Kidney glomerular epithelial cell (primary cell): ENCODE results near the gene PTPRN2.

ENCODE experiments used
- DNase-seq: peaks from one replicate; lab custom pipeline; 2025; lab: John Stamatoyannopoulos, UW

The PTPRN2 gene

GRCh38 chr7:157757776-157758467 is 829.7 kb downstream of the PTPRN2 start:
- DNase-seq = no peak

GRCh38 chr7:157757211-157757610 is 830.4 kb downstream of the PTPRN2 start:
- DNase-seq = no peak

GRCh38 chr7:157755741-157756140 is 831.9 kb downstream of the PTPRN2 start:
- DNase-seq = no peak

DNA sequence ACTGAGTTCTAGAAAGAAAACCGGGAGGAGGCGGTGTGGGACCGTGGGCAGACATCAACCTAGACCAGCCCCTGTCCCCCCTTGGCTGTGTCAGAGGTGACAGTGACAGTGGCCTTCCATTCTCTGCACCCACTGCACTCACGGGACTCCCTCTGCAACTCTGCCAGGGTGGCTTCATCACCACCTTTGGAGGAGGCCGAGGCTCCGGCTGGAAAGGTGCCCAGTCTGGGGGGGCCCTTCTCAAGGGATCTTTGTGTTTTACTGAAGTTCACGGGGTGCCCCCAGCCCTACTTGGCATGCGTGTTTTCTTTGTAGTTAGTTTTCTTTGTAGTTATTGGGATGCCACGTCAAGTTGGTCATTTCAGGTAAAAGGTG is 833.2 kb downstream of the PTPRN2 start:
- DNase-seq = no peak

- DNase-seq = no peak
Observed at GRCh38 chr7:157753713-157754415, 833.8 kb downstream of the PTPRN2 start.

- no peak for DNase-seq
Observed at GRCh38 chr7:157752832-157753291, 834.8 kb downstream of the PTPRN2 start.

DNA sequence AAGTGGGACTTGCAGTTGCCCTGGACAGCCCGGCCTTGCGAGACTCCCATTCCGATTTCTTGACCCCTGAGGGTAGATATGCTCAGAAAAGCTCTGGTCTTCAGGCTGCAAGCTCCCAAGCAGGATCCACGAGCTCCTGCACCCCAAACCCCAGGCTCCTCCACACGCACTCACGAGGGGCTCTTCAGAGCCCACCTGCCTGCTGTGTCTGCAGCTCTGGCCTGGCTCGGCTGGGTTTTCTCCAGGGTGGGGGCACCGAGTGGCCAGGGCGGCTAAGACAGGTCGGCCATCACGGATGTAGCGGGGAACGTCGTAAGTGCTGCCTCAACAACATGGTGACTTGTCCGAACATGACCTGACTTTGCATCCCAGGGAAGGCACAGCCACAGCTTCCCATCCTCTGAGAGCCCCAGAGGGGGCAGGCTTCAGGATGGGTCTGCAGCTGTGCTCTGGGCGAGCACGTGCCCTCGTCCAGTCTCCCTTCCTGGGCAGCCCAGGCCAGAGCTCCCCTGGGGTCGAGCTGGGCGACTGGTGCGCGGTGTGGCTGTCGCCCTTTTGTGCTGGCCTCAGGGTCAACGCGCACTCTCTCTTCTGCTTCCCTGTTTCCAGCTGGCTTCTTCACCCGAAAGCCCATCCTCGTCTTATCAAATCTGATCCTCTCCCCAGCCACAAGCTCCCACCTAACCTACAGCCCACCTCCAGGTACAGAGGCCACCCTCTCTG is 835.5 kb downstream of the PTPRN2 start:
- no peak for DNase-seq

- DNase-seq = no peak
Observed at GRCh38 chr7:157751406-157751805, 836.2 kb downstream of the PTPRN2 start.

DNA sequence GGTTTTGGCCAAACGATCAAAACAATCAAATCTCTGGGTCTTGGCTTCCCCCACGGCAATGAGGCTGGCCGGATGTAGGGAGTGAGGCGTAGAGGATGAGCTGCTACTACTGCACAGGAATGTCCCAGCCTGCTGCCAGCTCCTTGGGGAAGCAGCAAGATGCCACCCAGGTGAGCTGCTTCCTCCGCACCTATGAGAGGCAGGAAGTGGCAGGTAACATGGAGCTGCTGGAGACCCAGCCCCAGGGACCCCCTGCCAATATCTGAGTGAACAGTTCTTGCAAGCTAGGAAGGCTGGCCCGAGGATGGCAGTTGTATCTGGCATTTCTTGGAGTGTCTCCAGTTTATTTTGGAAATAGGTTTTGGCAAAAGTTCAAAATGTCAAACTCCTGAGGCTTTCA is 837.3 kb downstream of the PTPRN2 start:
- no peak for DNase-seq

DNA sequence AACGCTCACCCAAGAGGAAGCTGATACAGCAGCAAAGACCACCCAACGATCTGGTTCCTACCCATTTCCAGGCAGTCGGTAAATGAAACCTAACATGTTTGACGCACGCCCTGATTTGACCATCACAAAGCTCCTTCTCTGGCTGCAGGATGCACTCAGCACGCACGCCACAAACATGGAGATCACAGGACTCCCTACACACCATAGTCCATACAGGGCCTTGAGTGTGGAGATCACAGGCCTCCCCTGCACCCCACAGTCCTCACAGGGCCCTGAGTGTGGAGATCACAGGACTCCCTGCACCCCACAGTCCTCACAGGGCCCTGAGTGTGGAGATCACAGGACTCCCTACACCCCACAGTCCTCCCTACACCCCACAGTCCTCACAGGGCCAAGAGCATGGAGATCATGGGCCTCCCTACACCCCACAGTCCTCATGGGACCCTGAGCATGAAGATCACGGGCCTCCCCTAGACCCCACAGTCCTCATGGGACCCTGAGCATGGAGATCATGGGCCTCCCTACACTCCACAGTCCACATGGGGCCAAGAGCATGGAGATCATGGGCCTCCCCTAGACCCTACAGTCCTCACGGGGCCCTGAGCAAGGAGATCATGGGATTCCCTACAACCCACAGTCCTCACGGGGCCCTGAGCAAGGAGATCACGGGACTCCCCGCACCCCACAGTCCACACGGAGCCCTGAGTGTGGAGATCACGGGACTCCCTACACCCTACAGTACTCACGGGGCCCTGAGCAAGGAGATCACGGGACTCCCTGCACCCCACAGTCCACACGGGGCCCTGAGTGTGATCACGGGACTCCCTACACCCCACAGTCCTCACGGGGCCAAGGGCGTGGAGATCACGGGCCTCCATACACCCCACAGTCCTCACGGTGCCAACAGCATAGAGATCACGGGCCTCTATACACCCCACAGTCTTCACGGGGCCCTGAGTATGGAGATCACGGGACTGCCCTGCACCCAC is 841.6 kb downstream of the PTPRN2 start:
- DNase-seq = no peak

GRCh38 chr7:157744786-157745601 is 842.6 kb downstream of the PTPRN2 start:
- DNase-seq = no peak

GRCh38 chr7:157743781-157744525 is 843.7 kb downstream of the PTPRN2 start:
- no peak for DNase-seq

DNA sequence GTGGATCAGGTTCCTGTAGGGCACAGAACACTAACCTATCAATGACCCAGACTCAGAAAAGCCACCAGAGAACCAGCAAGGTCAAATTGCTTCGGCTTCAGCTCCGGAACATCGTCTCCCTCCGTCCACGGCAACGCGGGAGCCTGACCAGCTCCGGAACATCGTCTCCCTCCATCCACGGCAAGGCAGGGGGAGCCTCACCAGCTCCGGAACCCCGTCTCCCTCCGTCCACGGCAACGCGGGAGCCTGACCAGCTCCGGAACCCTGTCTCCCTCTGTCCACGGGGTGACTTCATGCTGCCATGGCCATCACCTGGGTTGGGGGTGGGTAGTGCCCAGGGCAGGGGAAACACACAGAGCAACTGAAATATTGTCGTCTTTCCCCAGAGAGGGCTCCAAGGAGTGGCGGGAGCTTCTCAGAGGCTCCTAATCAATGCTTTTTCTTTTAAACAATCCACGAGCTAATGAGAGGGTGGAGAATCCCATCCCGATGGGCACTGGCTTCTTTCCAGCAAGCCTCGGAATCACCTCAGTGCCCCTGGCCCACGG is 847.3 kb downstream of the PTPRN2 start:
- no peak for DNase-seq

DNA sequence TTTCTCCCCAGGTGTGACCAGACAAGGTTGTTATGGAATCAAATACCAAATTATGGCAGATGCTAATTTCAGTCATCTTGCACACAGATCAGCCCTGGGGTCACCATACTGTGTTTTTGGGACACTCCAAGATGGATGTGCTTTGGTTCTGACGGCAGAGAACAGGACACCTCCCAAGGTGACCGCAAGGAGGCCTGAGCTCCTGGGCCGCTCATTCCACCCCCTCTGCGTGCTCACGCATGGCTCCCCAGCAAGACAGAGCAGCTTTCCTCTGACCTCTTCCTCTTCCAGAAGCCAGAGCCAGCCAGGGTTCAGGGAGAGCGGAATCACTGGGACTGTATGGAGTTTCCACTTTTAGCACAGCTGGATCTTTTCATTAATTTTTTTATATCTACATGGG is 848.0 kb downstream of the PTPRN2 start:
- no peak for DNase-seq

DNA sequence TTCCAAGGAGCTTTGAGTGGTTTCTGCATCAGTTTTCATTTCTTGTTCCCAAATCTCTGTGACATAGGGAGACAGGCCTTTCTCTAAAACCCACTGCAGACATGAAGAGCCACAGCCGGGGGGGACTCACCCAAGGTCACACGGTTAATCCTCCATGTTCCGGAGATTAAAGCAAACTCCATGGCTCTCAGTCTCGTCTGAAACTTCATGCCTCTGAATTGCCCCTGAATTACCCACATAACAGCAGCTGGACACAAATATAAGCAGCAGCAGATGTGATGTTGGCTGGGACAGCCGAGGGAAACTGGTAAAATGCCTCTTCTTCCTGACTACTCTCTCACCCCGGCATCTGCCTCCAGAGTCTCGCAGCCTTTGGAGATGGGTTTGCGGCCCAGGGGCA is 848.6 kb downstream of the PTPRN2 start:
- DNase-seq = no peak

- DNase-seq = no peak
Observed at GRCh38 chr7:157738066-157738460, 849.6 kb downstream of the PTPRN2 start.

- DNase-seq = no peak
Observed at GRCh38 chr7:157737151-157738065, 850.2 kb downstream of the PTPRN2 start.

DNA sequence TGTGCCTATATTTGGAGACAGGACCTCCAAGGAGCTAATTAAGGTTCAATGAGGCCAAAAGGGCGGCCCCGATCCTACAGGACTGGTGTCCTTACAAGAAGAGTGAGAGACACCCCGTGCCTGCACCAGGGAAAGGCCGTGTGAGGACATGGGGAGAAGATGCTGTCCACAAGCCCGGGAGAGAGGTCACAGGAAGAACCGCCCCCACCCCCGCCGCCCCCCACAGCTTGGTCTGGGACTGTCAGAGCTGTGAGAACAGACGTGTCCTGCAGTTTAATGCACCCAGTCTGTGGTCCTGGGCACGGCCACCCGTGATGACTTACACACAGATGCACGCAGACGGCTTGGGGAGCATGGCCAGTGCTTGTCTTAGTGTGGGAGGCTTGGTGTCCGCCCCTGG is 851.3 kb downstream of the PTPRN2 start:
- no peak for DNase-seq

DNA sequence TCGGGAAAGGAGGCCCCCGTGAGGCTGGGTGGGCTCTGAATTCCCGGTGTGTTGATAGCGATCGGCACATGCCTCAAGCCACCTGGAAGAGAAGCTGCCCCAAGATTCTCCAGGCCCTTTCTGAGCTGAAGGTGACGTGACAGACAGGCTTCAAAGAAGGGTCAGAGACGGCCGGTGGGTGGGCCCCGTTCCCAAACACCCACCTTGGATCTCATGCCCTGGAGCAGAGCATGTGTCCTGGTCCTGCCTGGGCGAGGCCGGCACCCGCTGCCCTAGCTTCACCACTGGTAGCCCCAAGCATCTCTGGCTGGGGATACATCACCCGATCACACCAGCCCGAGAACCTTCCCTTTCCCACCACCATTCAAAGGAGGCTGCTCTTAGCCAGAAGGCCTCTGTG is 851.8 kb downstream of the PTPRN2 start:
- DNase-seq = no peak
